RWPE1 (cell line): ENCODE data around the gene CREB3L4.

Experiments used
- CTCF ChIA-PET: fragments of 350-600 bp; sonication (Branson Sonifier 250); formaldehyde crosslinking; extraction: SDS; loops from one replicate; lab custom pipeline; 2021; lab: Yijun Ruan, JAX
- POLR2A ChIA-PET: fragments of 400-600 bp; formaldehyde crosslinking; extraction: SDS; loops from one replicate; lab custom pipeline; 2020; ENCODE audit warnings: antibody characterized with exemption; ENCODE audit not compliant: low non-redundant PET; lab: Yijun Ruan, JAX
- DNase-seq: peaks from one replicate; pipeline ENCODE4 v3.0.0; 2012; ENCODE audit warnings: low spot score
- H3K27ac ChIP-seq: fragments of 450-650 bp; 2 replicates; pipeline ENCODE4 v1.5.1; 2017
- CTCF ChIP-seq: fragments of 450-650 bp; conservative IDR thresholded peaks from 2 replicates; pipeline ENCODE4 v1.5.1; 2017; ENCODE audit warnings: low read depth, mild to moderate bottlenecking

CREB3L4 gene

GRCh38 chr1:153922076-153922971 is 45.4 kb upstream of the CREB3L4 start:
- ChIA-PET CTCF (interaction anchor here (0.5 to 2.1 kb wide), 6 partner anchors 9 to 363 kb away, joined by 3 to 7 read pairs (median 4); partner anchors contain the start of gene DENND4B), POLR2A (interaction anchor here (0.5 to 1.4 kb wide), 4 partner anchors 18 to 66 kb away, joined by 3 to 5 read pairs (median 4); partner anchors contain the start of gene JTB)
- no peak for TF ChIP-seq CTCF
- H3K27ac ChIP-seq, result peak overlapping the region; percentile 92
- peak; percentile 74 for DNase-seq

- DNase-seq, result peak; percentile 100
- TF ChIP-seq CTCF, result no peak
- POLR2A ChIA-PET, result interaction anchor here (0.5 to 1.2 kb wide), 7 partner anchors 24 to 194 kb away, joined by 3 to 6 read pairs (median 4); partner anchors contain the start of genes DENND4B, JTB and RPS27
- CTCF ChIA-PET, result interaction anchor here (0.5 to 2.1 kb wide), 7 partner anchors 10 to 1130 kb away, joined by 3 to 7 read pairs (median 4); partner anchors contain the start of gene DENND4B
- peak within 1 kb of the TSS; percentile 92 for H3K27ac ChIP-seq
These were observed 44.5 kb upstream of the CREB3L4 start, which contains the start of gene GATAD2B for GRCh38 chr1:153922972-153923925. Gene GATAD2B (minus strand): TSS chr1:153922972. CDS start chr1:153828347, 94,625 bp downstream.

GRCh38 chr1:153926405-153926804 is 41.3 kb upstream of the CREB3L4 start:
- H3K27ac ChIP-seq, result no peak overlapping the region
- no peak for DNase-seq
- ChIA-PET CTCF (no interaction called here), POLR2A (no interaction called here)
- TF ChIP-seq CTCF, result no peak

- CTCF ChIA-PET, result no interaction called here
- no peak for DNase-seq
- POLR2A ChIA-PET, result interaction anchor here (0.5 to 0.6 kb wide), 2 partner anchors 16 to 105 kb away, joined by 3 to 7 read pairs; no protein-coding TSS in a partner anchor
- no peak overlapping the region for H3K27ac ChIP-seq
- no peak for TF ChIP-seq CTCF
These were observed 39.5 kb upstream of the CREB3L4 start for GRCh38 chr1:153928245-153928644.

GRCh38 chr1:153928791-153929341 is 38.8 kb upstream of the CREB3L4 start:
- TF ChIP-seq CTCF, result no peak
- CTCF ChIA-PET, result no interaction called here
- DNase-seq, result no peak
- peak overlapping the region; percentile 13 for H3K27ac ChIP-seq
- POLR2A ChIA-PET, result interaction anchor here (0.6 kb wide), 3 partner anchors 15 to 453 kb away, joined by 3 to 7 read pairs (median 3); no protein-coding TSS in a partner anchor
